Fibroblast of lung (primary cell): ENCODE data around the gene CSK.

Experiments
- CTCF ChIP-seq, 2 donors: IDR thresholded peaks in 1 of 2; conservative IDR thresholded peaks in 1 of 2; 1 replicate in 1 of 2; 2 replicates in 1 of 2; pipeline ENCODE4 v1.5.1; 2011 to 2012; ENCODE audit warnings: low read length in 2 of 2, control low read depth in 1 of 2, inconsistent platforms in 1 of 2, low read depth in 1 of 2, mild to moderate bottlenecking in 1 of 2
- EZH2 ChIP-seq: IDR thresholded peaks from 2 replicates; pipeline ENCODE4 v1.5.1; 2012; ENCODE audit warnings: low read length, control low read depth, mild to moderate bottlenecking; ENCODE audit errors: missing control alignments

- TF ChIP-seq CTCF (conservative IDR thresholded peaks at IDR 0.05 in 1 of 2, IDR thresholded peaks at IDR 0.05 in 1 of 2; ENCODE audit: low read depth in 1 of 2, low read length in 2 of 2) = no peak
- no peak for TF ChIP-seq EZH2
Observed at GRCh38 chr15:74762791-74763150, 19.1 kb upstream of the CSK start.
